Measurements from ENCODE around the gene ARMH1.

GRCh38 chr1:44733784-44734183 lies 59.3 kb downstream of the ARMH1 start:
- TF ChIP-seq CTCF (IDR thresholded peaks at IDR 0.05; ENCODE audit: low read depth, low read length, poor library complexity, severe bottlenecking) (no peak), EZH2phosphoT487 (IDR thresholded peaks at IDR 0.05; ENCODE audit: borderline replicate concordance, low read length) (no peak)

All from DOHH2 (cell line).